ENCODE data around the gene SLC5A11. TPM values are rescaled to one million over a fixed set of nuclear protein-coding genes. Genes with fewer than 3 reads are reported as not detected.

The SLC5A11 gene
- total and polyA plus RNA-seq, 2 of the 13 experiments (the other 11 are each of a cell fraction or from before 2014, with no cell fraction given): 1.2 to 3.3 TPM

GRCh38 chr16:24837969-24838368 lies 7.8 kb upstream of the SLC5A11 start:
- ATAC-seq: no peak
- intact Hi-C loops (cut with micrococcal nuclease; ENCODE audit: unreplicated experiment) (loop anchor here (10.0 kb wide), 3 partner anchors 177 to 267 kb away; partner anchors contain the start of gene ARHGAP17), in situ Hi-C loops (cut with HindIII; ENCODE audit: extremely low pct_ligation_motif_present, low pct_unique_long_range_greater_than_20kb) (no loop called here)
- H2AFZ ChIP-seq (ENCODE audit: low read length): no peak overlapping the region
- ChIA-PET POLR2A (no interaction called here), CTCF (ENCODE audit: low intra/inter-chr PET ratio, low total read pairs) (no interaction called here)
- 97% methylated on average over 9 of the region's 9 CpGs for WGBS (ENCODE audit: low lambda C conversion rate)
- no peak overlapping the region for H3K4me2 ChIP-seq (ENCODE audit: low read depth, low read length)
- no peaks in the 10 kb centered on the region for H3K79me2 ChIP-seq (ENCODE audit: insufficient read depth, low read length)
- H3K4me3 ChIP-seq (replicated peaks in 1 of 3; ENCODE audit: insufficient read depth in 1 of 3, low read depth in 2 of 3, low read length in 3 of 3): no peak overlapping the region
- peaks cover 50% of the 10 kb centered on the region for H3K4me1 ChIP-seq (ENCODE audit: insufficient read depth, low read length)
- H4K20me1 ChIP-seq (ENCODE audit: insufficient read depth, low read length): no peaks in the 10 kb centered on the region
- H3K9ac ChIP-seq (ENCODE audit: insufficient read depth, low read depth, low read length): no peak overlapping the region
- DNase-seq (ENCODE audit: low spot score): no peak
- no peak for FAIRE-seq
- no peaks in the 10 kb centered on the region for H3K27me3 ChIP-seq (ENCODE audit: control insufficient read depth in 1 of 2, insufficient read depth in 2 of 2, low read length in 2 of 2)
- no TSS peak for BruUV-seq (replicated peaks)
- no peaks in the 10 kb centered on the region for H3K9me3 ChIP-seq (ENCODE audit: low read length)
- TF ChIP-seq ZMYM4 (CRISPR knock-in tag; IDR thresholded peaks at IDR 0.05) (no peak), MEF2D (CRISPR knock-in tag; IDR thresholded peaks at IDR 0.05) (no peak), ZNF629 (CRISPR knock-in tag; conservative IDR thresholded peaks at IDR 0.05) (no peak), ZSCAN25 (CRISPR knock-in tag; IDR thresholded peaks at IDR 0.05) (no peak), MED1 (CRISPR knock-in tag; IDR thresholded peaks at IDR 0.05) (no peak), RARG (CRISPR knock-in tag; IDR thresholded peaks at IDR 0.05; ENCODE audit: low read depth) (no peak), ZNF709 (CRISPR knock-in tag; IDR thresholded peaks at IDR 0.05) (no peak), MZF1 (CRISPR knock-in tag; IDR thresholded peaks at IDR 0.05; ENCODE audit: borderline replicate concordance) (no peak), ZFP62 (CRISPR knock-in tag; IDR thresholded peaks at IDR 0.05) (no peak), CHD4 (IDR thresholded peaks at IDR 0.05; ENCODE audit: borderline replicate concordance, low read length) (no peak), KAT2B (IDR thresholded peaks at IDR 0.05; ENCODE audit: borderline replicate concordance, low read depth, low read length) (no peak), SP4 (CRISPR knock-in tag; IDR thresholded peaks at IDR 0.05) (no peak), ZNF749 (CRISPR knock-in tag; IDR thresholded peaks at IDR 0.05; ENCODE audit: borderline replicate concordance) (no peak), LBX2 (CRISPR knock-in tag; IDR thresholded peaks at IDR 0.05; ENCODE audit: borderline replicate concordance) (no peak), CREB1 (IDR thresholded peaks at IDR 0.05) (no peak), CREB1 (CRISPR knock-in tag; IDR thresholded peaks at IDR 0.05) (no peak), REPIN1 (CRISPR knock-in tag; IDR thresholded peaks at IDR 0.05; ENCODE audit: borderline replicate concordance, low read depth) (no peak), MIER3 (CRISPR knock-in tag; IDR thresholded peaks at IDR 0.05; ENCODE audit: borderline replicate concordance) (no peak)
- TF ChIP-seq, protein P1, sequence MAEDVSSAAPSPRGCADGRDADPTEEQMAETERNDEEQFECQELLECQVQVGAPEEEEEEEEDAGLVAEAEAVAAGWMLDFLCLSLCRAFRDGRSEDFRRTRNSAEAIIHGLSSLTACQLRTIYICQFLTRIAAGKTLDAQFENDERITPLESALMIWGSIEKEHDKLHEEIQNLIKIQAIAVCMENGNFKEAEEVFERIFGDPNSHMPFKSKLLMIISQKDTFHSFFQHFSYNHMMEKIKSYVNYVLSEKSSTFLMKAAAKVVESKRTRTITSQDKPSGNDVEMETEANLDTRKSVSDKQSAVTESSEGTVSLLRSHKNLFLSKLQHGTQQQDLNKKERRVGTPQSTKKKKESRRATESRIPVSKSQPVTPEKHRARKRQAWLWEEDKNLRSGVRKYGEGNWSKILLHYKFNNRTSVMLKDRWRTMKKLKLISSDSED (CRISPR knock-in tag; IDR thresholded peaks at IDR 0.05): no peak
- TF ChIP-seq, protein P2, sequence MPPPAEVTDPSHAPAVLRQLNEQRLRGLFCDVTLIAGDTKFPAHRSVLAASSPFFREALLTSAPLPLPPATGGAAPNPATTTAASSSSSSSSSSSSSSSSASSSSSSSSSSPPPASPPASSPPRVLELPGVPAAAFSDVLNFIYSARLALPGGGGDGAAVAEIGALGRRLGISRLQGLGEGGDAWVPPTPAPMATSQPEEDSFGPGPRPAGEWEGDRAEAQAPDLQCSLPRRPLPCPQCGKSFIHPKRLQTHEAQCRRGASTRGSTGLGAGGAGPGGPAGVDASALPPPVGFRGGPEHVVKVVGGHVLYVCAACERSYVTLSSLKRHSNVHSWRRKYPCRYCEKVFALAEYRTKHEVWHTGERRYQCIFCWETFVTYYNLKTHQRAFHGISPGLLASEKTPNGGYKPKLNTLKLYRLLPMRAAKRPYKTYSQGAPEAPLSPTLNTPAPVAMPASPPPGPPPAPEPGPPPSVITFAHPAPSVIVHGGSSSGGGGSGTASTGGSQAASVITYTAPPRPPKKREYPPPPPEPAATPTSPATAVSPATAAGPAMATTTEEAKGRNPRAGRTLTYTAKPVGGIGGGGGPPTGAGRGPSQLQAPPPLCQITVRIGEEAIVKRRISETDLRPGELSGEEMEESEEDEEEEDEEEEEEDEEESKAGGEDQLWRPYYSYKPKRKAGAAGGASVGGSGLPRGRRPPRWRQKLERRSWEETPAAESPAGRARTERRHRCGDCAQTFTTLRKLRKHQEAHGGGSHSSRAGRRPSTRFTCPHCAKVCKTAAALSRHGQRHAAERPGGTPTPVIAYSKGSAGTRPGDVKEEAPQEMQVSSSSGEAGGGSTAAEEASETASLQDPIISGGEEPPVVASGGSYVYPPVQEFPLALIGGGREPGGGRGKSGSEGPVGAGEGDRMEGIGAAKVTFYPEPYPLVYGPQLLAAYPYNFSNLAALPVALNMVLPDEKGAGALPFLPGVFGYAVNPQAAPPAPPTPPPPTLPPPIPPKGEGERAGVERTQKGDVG (CRISPR knock-in tag; IDR thresholded peaks at IDR 0.05; ENCODE audit: borderline replicate concordance): no peak
- no peak overlapping the region for H3K27ac ChIP-seq (ENCODE audit: extremely low read length, insufficient read depth, low read length)
- no peaks in the 10 kb centered on the region for H3K36me3 ChIP-seq (replicated peaks in 1 of 2; ENCODE audit: control insufficient read depth in 1 of 2, insufficient read depth in 2 of 2, low read length in 2 of 2)

Measured in HepG2 (cell line).